ENCODE measurements around the gene DAB1.

DAB1 gene

GRCh38 chr1:57410508-57410907 is 13.4 kb downstream of the DAB1 start:
- no peak for DNase-seq

- no peak for DNase-seq
Observed at GRCh38 chr1:57407928-57408327, 15.9 kb downstream of the DAB1 start.

GRCh38 chr1:57406428-57406970 is 17.4 kb downstream of the DAB1 start:
- DNase-seq, result no peak

GRCh38 chr1:57404884-57405283 is 19.0 kb downstream of the DAB1 start:
- DNase-seq, result no peak

- no peak for DNase-seq
Observed at GRCh38 chr1:57403201-57403600, 20.7 kb downstream of the DAB1 start.

- DNase-seq, result no peak
Observed at GRCh38 chr1:57401671-57402070, 22.2 kb downstream of the DAB1 start.

GRCh38 chr1:57400048-57400447 is 23.8 kb downstream of the DAB1 start:
- DNase-seq, result no peak

GRCh38 chr1:57393058-57393584 is 30.7 kb downstream of the DAB1 start:
- DNase-seq, result no peak

GRCh38 chr1:57385336-57385735 is 38.5 kb downstream of the DAB1 start:
- DNase-seq, result no peak

GRCh38 chr1:57384901-57385300 is 39.0 kb downstream of the DAB1 start:
- DNase-seq, result no peak

- DNase-seq, result no peak
Observed at GRCh38 chr1:57384284-57384683, 39.6 kb downstream of the DAB1 start.

- no peak for DNase-seq
Observed at GRCh38 chr1:57381871-57382270, 42.0 kb downstream of the DAB1 start.

GRCh38 chr1:57381426-57381825 is 42.4 kb downstream of the DAB1 start:
- DNase-seq, result no peak

- no peak for DNase-seq
Observed at GRCh38 chr1:57380923-57381322, 42.9 kb downstream of the DAB1 start.

GRCh38 chr1:57378534-57378933 is 45.3 kb downstream of the DAB1 start:
- no peak for DNase-seq

- no peak for DNase-seq
Observed at GRCh38 chr1:57377339-57378139, 46.3 kb downstream of the DAB1 start.

GRCh38 chr1:57376041-57376440 is 47.8 kb downstream of the DAB1 start:
- DNase-seq, result no peak

GRCh38 chr1:57369889-57370288 is 54.0 kb downstream of the DAB1 start:
- no peak for DNase-seq

- DNase-seq, result no peak
Observed at GRCh38 chr1:57367945-57368344, 55.9 kb downstream of the DAB1 start.

- DNase-seq, result no peak
Observed at GRCh38 chr1:57363643-57364042, 60.2 kb downstream of the DAB1 start.

- DNase-seq, result no peak
Observed at GRCh38 chr1:57363165-57363564, 60.7 kb downstream of the DAB1 start.

- no peak for DNase-seq
Observed at GRCh38 chr1:57362480-57362879, 61.4 kb downstream of the DAB1 start.

GRCh38 chr1:57361516-57361915 is 62.3 kb downstream of the DAB1 start:
- DNase-seq, result no peak

- DNase-seq, result no peak
Observed at GRCh38 chr1:57360846-57361407, 62.9 kb downstream of the DAB1 start.

Measured in activated CD4-positive, alpha-beta T cell treated with anti-CD3 and anti-CD28 coated beads, Interleukin-2, Interleukin-6, amounts not matched to agents 100 ng/mL and 50 ng/mL, durations not matched to agents 16 hours and 8 hours (primary cell).